Esophagus squamous epithelium (tissue), 5 donors: ENCODE measurements around the gene DRD4. TPM values are rescaled to one million over a fixed set of nuclear protein-coding genes. Genes with fewer than 3 reads are reported as not detected.
"Not testable (repeated sequence)": the region's sequence is repeated elsewhere in the genome, so short reads cannot be mapped to it uniquely, and the experiment has no call there.

Source experiments
- DNase-seq: peaks from one replicate; lab custom pipeline; 2025; lab: John Stamatoyannopoulos, UW
- H3K27ac ChIP-seq, 4 donors: fragments of 200-600 bp; sonication (generic); one replicate each; pipeline ENCODE4 v1.5.1; 2016 to 2019; ENCODE audit warnings: mild to moderate bottlenecking in 1 of 4
- H3K27me3 ChIP-seq, 4 donors: fragments of 200-600 bp; sonication (generic); 1 replicate in 3 of 4; 2 replicates in 1 of 4; pipeline versions ENCODE4 v1.5.1 to v1.6.0; 2017 to 2021; ENCODE audit warnings: antibody characterized with exemption in 1 of 4
- H3K36me3 ChIP-seq, 3 donors: fragments of 200-600 bp; sonication (generic); one replicate each; pipeline ENCODE4 v1.5.1; 2016 to 2019
- H3K4me1 ChIP-seq, 3 donors: fragments of 200-600 bp; sonication (generic); one replicate each; pipeline ENCODE4 v1.5.1; 2017 to 2019
- H3K4me3 ChIP-seq, 4 donors: fragments of 200-600 bp; sonication (generic); 1 replicate in 3 of 4; 2 replicates in 1 of 4; pipeline ENCODE4 v1.5.1; 2016 to 2019; ENCODE audit warnings: mild to moderate bottlenecking in 2 of 4, moderate library complexity in 1 of 4
- H3K9me3 ChIP-seq, 3 donors: fragments of 200-600 bp; sonication (generic); one replicate each; pipeline ENCODE4 v1.5.1; 2016 to 2019
- CTCF ChIP-seq, 6 experiments: fragments of 450-650 bp in 4 of 6; fragments of 200-600 bp in 2 of 6; sonication (generic) in 2 of 6; IDR thresholded peaks; one replicate each; pipeline ENCODE4 v1.5.1; 2016 to 2019; ENCODE audit warnings: antibody characterized with exemption in 6 of 6, mild to moderate bottlenecking in 4 of 6, moderate library complexity in 4 of 6
- POLR2A ChIP-seq, 4 donors: fragments of 450-650 bp; IDR thresholded peaks; one replicate each; pipeline ENCODE4 v1.6.1; 2017; ENCODE audit warnings: antibody characterized with exemption in 4 of 4, mild to moderate bottlenecking in 4 of 4, moderate library complexity in 3 of 4
- WGBS, 2 donors: methylation state at CpG; one replicate each; pipeline ENCODE4 v1.1.5; 2018; 5-methylcytosine and 5-hydroxymethylcytosine counted together
- intact Hi-C: fragments of 100-400 bp; cut with DNase I; formaldehyde crosslinking; loops from one replicate; pipeline ENCODE4 v1.15.0; 2022
- total RNA-seq, 4 donors: library from RNA; depleted of rRNA; stranded (reverse); fragments of >200 nt; gene quantifications; one replicate each; pipeline ENCODE4 v1.1.0, GENCODE V29; 2016
- donor health status: DM: yes; HTN: yes; CAD: no.

DRD4 gene
- total RNA-seq, 4 donors from 2014 or later, result 0.76 TPM; not detected in 3

- intact Hi-C loops, result no loop called here
- DNase-seq, result no peak
- Histone ChIP-seq H3K9me3 (no peaks in the 10 kb centered on the region), H3K27me3 (no peaks in the 10 kb centered on the region), H3K27ac (no peak overlapping the region), H3K4me1 (peaks cover 0 to 11% (median 0%) of the 10 kb centered on the region in 3 donors), H3K4me3 (no peak overlapping the region), H3K36me3 (peaks cover 11 to 90% (median 32%) of the 10 kb centered on the region in 3 donors)
- WGBS, 2 donors, result 90% methylated on average over 23 to 28 of the region's 30 CpGs
- no peak for TF ChIP-seq CTCF (IDR thresholded peaks at IDR 0.05)
- no peak for TF ChIP-seq POLR2A (IDR thresholded peaks at IDR 0.05)
Observed at GRCh38 chr11:686451-687243, 49.6 kb downstream of the DRD4 start.

GRCh38 chr11:687751-688150 is 50.7 kb downstream of the DRD4 start:
- TF ChIP-seq CTCF (IDR thresholded peaks at IDR 0.05) (no peak), POLR2A (IDR thresholded peaks at IDR 0.05) (no peak)
- Histone ChIP-seq H3K27me3 (no peaks in the 10 kb centered on the region), H3K4me1 (peaks cover 0 to 20% (median 0%) of the 10 kb centered on the region in 3 donors), H3K9me3 (no peaks in the 10 kb centered on the region), H3K27ac (no peak overlapping the region), H3K36me3 (peaks cover 5 to 79% (median 32%) of the 10 kb centered on the region in 3 donors), H3K4me3 (no peak overlapping the region)
- no peak for DNase-seq
- WGBS, 2 donors, result 82 to 87% methylated on average over 11 of the region's 13 CpGs
- intact Hi-C loops, result no loop called here

- WGBS, 2 donors, result 74 to 96% methylated on average over 6 to 7 of the region's 9 CpGs
- no peaks in the 10 kb centered on the region for H3K9me3 ChIP-seq
- no peaks in the 10 kb centered on the region for H3K27me3 ChIP-seq
- no peak overlapping the region for H3K27ac ChIP-seq
- intact Hi-C loops, result no loop called here
- no peak for DNase-seq
- H3K4me3 ChIP-seq, result no peak overlapping the region
- H3K4me1 ChIP-seq, result peaks cover 5 to 30% (median 7%) of the 10 kb centered on the region in 3 donors
- peaks cover 4 to 69% (median 31%) of the 10 kb centered on the region in 3 donors for H3K36me3 ChIP-seq
- no peak for TF ChIP-seq POLR2A (IDR thresholded peaks at IDR 0.05)
- no peak for TF ChIP-seq CTCF (IDR thresholded peaks at IDR 0.05)
Observed at GRCh38 chr11:688681-689080, 51.6 kb downstream of the DRD4 start.

- intact Hi-C loops, result no loop called here
- Histone ChIP-seq H3K9me3 (no peaks in the 10 kb centered on the region), H3K27me3 (no peaks in the 10 kb centered on the region), H3K36me3 (peaks cover 4 to 60% (median 25%) of the 10 kb centered on the region in 3 donors), H3K4me1 (peaks cover 14 to 39% (median 15%) of the 10 kb centered on the region in 3 donors), H3K27ac (no peak overlapping the region), H3K4me3 (no peak overlapping the region)
- TF ChIP-seq POLR2A (IDR thresholded peaks at IDR 0.05) (no peak), CTCF (IDR thresholded peaks at IDR 0.05) (no peak)
- no peak for DNase-seq
- 75 to 80% methylated on average over 2 to 4 of the region's 7 CpGs for WGBS, 2 donors
Observed at GRCh38 chr11:689625-690024, 52.6 kb downstream of the DRD4 start.

- H3K9me3 ChIP-seq, H3K27ac ChIP-seq, H3K27me3 ChIP-seq, H3K4me3 ChIP-seq, intact Hi-C loops, DNase-seq: not testable (repeated sequence)
- H3K4me1 ChIP-seq, result peaks cover 15 to 40% (median 15%) of the 10 kb centered on the region in 3 donors
- H3K36me3 ChIP-seq, result peaks cover 4 to 54% (median 22%) of the 10 kb centered on the region in 3 donors
- WGBS, 2 donors, result 60 to 94% methylated on average over 1 to 2 of the region's 3 CpGs
Observed at GRCh38 chr11:690244-690643, 53.2 kb downstream of the DRD4 start.

Other genes starting within 250 kb of the DRD4 start
- gene PKP3, start 243.1 kb upstream of the DRD4 start, total RNA-seq, result 1,000 to 10,000 TPM in 1 of 4 donors, 100 to 1,000 TPM in 3; 314 to 1,016 (median 520) TPM
- 10 to 100 TPM; 15.5 to 35.1 (median 16.1) TPM for gene SIGIRR, start 222.3 kb upstream of the DRD4 start, total RNA-seq
- gene ANO9, start 195.3 kb upstream of the DRD4 start, total RNA-seq, result 10 to 100 TPM; 11.0 to 22.1 (median 16.2) TPM
- gene PTDSS2, start 187.0 kb upstream of the DRD4 start, total RNA-seq, result 10 to 100 TPM; 15.8 to 34.3 (median 22.8) TPM
- 100 to 1,000 TPM; 206 to 378 (median 222) TPM for gene RNH1, start 130.0 kb upstream of the DRD4 start, total RNA-seq
- gene HRAS, start 101.7 kb upstream of the DRD4 start, total RNA-seq, result 100 to 1,000 TPM in 2 of 4 donors, 10 to 100 TPM in 2; 56.7 to 106 (median 85.2) TPM
- 1 to 10 TPM in 2 of 4 donors, under 1 TPM in 2; 0.35 to 2.3 (median 1.2) TPM for gene LRRC56, start 99.7 kb upstream of the DRD4 start, total RNA-seq
- 1 to 10 TPM; 2.1 to 4.6 (median 3.8) TPM for gene LMNTD2, start 76.5 kb upstream of the DRD4 start, total RNA-seq
- 10 to 100 TPM; 35.7 to 54.0 (median 44.4) TPM for gene RASSF7, start 76.3 kb upstream of the DRD4 start, total RNA-seq
- gene PHRF1, start 60.8 kb upstream of the DRD4 start, total RNA-seq, result 10 to 100 TPM; 11.7 to 30.6 (median 24.2) TPM
- 10 to 100 TPM; 16.9 to 26.3 (median 20.2) TPM for gene IRF7, start 21.3 kb upstream of the DRD4 start, total RNA-seq
- not detected for gene CDHR5, start 12.3 kb upstream of the DRD4 start, total RNA-seq
- gene SCT, start 10.1 kb upstream of the DRD4 start, total RNA-seq, result 1 to 10 TPM in 1 of 4 donors, not detected in 3; 5.3 TPM
- gene DEAF1, start 58.0 kb downstream of the DRD4 start, total RNA-seq, result 10 to 100 TPM; 18.3 to 45.0 (median 25.4) TPM
- gene TMEM80, start 58.5 kb downstream of the DRD4 start, total RNA-seq, result 10 to 100 TPM; 16.1 to 55.3 (median 18.1) TPM
- 100 to 1,000 TPM; 163 to 367 (median 238) TPM for gene EPS8L2, start 69.0 kb downstream of the DRD4 start, total RNA-seq
- gene TALDO1, start 110.2 kb downstream of the DRD4 start, total RNA-seq, result 100 to 1,000 TPM; 311 to 629 (median 504) TPM
- 10 to 100 TPM; 20.2 to 38.7 (median 21.6) TPM for gene GATD1, start 140.2 kb downstream of the DRD4 start, total RNA-seq
- under 1 TPM in 1 of 4 donors, not detected in 3; 0.15 TPM for gene CEND1, start 152.8 kb downstream of the DRD4 start, total RNA-seq
- 10 to 100 TPM in 2 of 4 donors, 1 to 10 TPM in 2; 4.0 to 14.7 (median 9.8) TPM for gene SLC25A22, start 161.0 kb downstream of the DRD4 start, total RNA-seq
- gene PIDD1, start 168.0 kb downstream of the DRD4 start, total RNA-seq, result 10 to 100 TPM in 3 of 4 donors, 1 to 10 TPM in 1; 9.3 to 14.3 (median 10.6) TPM
- 100 to 1,000 TPM; 232 to 871 (median 490) TPM for gene RPLP2, start 172.7 kb downstream of the DRD4 start, total RNA-seq
- 10 to 100 TPM; 14.2 to 42.7 (median 26.0) TPM for gene PNPLA2, start 181.6 kb downstream of the DRD4 start, total RNA-seq
- 1 to 10 TPM in 3 of 4 donors, under 1 TPM in 1; 0.48 to 5.7 (median 3.5) TPM for gene CRACR2B, start 190.7 kb downstream of the DRD4 start, total RNA-seq
- gene CD151, start 195.7 kb downstream of the DRD4 start, total RNA-seq, result 100 to 1,000 TPM in 1 of 4 donors, 10 to 100 TPM in 3; 87.6 to 118 (median 94.0) TPM
- 10 to 100 TPM; 45.6 to 90.3 (median 64.7) TPM for gene POLR2L, start 205.3 kb downstream of the DRD4 start, total RNA-seq
- 10 to 100 TPM in 3 of 4 donors, 1 to 10 TPM in 1; 6.8 to 59.7 (median 19.0) TPM for gene TSPAN4, start 205.6 kb downstream of the DRD4 start, total RNA-seq